NCI-H2227 treated with DMSO at 0.1 percent for 48 hours (cell line): Measurements from ENCODE around the gene FATE1.

Experiments
- DNase-seq: peaks from one replicate; lab custom pipeline; 2025; lab: John Stamatoyannopoulos, UW

The FATE1 gene

DNA sequence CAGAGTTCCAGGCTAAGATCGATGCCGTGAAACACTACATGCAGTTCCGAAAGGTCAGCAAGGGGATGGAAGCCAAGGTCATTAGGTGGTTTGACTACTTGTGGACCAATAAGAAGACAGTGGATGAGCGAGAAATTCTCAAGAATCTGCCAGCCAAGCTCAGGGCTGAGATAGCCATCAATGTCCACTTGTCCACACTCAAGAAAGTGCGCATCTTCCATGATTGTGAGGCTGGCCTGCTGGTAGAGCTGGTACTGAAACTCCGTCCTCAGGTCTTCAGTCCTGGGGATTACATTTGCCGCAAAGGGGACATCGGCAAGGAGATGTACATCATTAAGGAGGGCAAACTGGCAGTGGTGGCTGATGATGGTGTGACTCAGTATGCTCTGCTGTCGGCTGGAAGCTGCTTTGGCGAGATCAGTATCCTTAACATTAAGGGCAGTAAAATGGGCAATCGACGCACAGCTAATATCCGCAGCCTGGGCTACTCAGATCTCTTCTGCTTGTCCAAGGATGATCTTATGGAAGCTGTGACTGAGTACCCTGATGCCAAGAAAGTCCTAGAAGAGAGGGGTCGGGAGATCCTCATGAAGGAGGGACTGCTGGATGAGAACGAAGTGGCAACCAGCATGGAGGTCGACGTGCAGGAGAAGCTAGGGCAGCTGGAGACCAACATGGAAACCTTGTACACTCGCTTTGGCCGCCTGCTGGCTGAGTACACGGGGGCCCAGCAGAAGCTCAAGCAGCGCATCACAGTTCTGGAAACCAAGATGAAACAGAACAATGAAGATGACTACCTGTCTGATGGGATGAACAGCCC is 28.0 kb downstream of the FATE1 start:
- DNase-seq = no peak

DNA sequence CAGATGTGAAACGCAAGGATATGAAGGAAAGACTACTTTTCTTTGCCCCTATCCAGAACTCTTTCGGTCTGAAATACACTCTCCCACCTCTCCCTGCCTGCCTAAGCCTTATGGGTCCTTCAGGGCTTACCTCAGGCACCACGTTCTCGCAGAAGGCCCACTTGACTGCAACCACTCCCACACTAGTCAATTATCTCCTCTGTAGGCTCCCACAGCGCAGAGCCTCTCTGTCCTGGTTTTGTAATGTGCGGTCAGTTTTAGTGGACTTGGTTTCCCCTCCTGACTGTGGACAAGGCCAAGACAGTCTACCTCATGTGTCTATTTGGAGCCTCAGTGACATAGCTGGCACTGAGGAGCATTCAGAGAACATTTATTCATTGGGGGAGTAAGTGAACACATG is 29.8 kb downstream of the FATE1 start:
- DNase-seq = no peak

DNA sequence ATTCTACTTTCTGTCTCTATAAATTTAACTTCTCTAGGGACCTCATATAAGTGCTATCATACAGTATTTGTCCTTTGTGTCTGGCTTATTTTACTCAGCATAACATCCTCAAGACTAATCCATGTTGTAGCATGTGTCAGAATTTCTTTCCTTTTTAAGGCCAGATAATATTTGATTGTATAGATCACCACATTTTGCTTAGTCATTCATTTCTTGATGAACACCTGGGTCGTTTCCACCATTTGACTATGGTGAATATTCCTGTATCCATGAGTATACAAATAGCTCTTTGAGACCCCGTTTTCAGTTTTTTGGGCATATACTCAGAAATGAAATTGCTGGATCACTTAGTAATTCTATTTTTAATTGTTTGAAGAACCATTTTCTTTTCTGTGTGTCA is 30.7 kb downstream of the FATE1 start:
- no peak for DNase-seq

DNA sequence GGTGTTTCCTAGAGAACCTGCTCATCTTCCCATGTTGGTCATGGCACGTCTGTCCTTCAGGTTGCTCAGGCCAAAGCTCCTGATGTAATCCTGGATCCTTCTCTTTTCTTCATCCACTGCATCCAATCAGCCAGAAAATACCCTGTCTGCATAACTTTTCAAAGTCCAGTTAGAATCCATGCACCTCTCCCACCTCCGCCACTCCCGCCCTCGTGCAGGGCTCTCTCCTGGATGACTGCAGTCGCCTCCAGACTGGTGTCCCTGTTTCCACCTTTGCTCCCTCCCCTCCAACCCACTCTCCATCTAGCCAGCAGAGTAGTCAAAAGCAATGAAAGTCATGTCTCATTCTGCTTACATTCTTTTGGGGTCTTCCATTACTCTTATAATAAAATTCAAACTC is 34.7 kb downstream of the FATE1 start:
- DNase-seq = no peak

DNA sequence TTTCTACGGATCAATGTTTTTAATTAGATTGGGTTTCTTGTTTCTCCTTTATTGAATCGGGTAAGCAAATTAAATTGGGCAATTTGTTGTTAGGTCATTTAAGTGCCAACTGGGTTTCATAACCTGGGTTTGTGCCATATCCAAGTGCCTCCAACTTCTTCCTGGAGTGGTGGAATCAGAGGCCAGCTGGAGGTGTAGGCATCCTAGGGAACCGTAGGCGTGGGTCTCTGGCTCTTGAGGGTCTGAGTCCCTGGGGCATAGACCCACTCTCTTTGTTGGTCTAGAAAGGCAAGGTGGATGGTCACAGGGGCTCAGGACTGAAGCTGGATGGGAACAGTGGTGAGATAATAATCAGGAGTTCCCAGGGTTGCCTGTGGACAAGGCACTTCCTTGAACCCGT is 37.0 kb downstream of the FATE1 start:
- DNase-seq = no peak

DNA sequence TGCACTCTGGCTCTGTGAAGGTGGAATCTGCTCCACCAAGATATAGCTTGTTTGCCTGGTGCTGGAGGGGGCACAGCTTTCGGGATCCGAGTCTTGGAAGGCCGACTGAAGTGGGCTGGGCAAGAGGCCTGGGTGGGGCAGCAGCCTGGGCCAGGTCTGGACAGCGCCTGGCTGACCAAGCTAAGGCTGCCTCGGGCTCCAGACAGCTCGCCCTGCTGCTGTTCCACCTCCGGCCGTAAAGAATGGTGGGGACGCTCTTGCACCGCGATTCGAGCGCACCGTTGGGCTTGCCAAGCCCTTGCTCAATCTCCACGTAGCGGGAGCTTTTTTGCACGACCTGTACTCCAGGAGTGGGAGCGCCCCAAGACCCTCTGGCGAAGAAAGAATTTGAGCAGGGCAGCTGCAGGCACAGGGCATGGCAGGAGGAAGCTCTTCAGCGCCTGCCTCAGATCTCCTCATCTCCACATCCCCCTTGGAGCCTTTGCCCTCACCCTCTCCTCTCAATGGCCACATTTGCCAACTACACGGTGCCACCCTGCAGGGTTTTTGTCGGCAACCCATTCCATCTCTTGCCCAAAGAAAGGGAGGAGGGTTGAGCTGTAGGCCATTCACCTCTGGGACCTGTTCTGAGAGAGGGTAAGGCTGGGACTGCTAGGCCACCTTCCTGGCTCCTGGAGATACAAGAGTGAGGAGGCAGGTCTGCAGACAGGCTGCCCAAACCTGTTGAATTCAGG is 37.6 kb downstream of the FATE1 start:
- peak; percentile 7 for DNase-seq

DNA sequence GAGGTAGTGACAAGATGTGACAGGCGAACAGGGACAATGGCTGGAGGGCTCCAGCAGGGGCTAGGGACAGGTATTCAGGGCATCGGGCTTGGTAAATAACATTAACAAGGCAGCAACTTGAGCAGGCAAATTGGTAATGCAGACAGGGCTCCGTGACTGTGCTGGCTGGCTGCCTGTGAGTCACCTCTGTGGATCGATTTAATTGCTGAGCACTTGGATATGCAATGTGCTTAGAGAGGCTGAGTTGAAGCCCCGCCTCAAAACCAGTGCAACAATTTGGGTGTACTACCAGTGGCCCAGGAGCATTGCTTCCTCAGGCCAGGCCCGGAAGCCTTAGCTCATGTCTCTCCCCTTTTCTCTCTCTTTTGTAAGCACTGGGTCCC is 38.2 kb downstream of the FATE1 start:
- DNase-seq = peak; percentile 14

DNA sequence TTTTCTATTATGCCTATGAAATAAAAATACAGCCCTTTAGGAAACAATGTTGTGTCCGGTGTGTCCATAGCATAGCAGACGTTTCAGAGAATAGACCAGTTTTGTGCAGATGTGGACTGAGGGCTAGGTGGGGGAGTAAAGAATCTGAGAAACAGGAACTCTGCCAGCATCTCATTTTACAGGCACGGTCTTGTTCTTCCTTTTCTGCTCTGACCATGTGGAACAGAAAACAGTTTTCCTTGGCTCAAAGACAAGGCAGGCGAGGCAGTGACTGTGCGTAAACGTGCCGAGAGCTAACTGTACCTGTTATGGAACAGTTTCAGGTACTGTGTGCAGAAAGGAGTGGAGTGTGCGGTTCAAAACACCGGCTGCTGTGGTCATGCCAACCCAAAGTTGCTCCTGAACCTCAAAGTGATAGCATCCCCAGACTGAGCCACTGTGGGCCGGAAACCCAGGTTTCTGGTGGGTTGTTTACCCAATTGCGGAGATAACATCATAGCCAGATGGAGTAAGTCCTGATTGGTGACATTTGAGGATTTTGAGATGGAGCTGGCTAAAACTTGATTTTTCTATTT is 38.9 kb downstream of the FATE1 start:
- DNase-seq = no peak

DNA sequence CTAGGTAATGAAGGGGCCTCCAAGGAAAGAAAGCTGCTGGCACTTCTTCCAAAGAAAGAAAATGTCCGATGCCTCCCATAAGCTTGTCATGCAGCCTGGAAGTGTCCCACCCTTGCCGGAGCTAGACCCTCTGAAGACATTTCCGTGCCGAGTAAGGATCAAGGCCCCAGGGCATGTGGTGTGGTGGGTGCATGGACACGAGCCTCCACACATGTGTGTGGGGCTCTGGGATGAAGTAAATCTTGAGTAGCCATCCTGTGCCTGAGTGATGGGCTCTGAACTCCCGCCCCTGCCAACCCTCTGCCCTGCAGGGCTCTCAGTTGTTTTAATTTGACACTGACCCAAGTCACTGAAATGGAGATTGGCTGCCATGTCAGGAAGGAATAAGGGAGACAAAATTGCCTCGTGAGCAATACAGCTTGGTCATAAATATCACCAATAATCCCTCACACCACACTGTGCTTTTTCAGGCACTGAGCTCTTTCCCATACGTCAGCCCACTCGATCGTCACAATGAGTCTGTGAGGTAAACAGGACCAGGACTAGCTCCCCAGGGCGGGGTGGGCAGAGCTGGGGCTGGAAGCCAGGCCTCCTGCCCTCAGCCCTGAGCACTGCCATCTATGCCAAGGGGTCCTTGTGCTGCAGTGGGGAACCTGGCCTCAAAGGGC is 43.3 kb downstream of the FATE1 start:
- DNase-seq = no peak

DNA sequence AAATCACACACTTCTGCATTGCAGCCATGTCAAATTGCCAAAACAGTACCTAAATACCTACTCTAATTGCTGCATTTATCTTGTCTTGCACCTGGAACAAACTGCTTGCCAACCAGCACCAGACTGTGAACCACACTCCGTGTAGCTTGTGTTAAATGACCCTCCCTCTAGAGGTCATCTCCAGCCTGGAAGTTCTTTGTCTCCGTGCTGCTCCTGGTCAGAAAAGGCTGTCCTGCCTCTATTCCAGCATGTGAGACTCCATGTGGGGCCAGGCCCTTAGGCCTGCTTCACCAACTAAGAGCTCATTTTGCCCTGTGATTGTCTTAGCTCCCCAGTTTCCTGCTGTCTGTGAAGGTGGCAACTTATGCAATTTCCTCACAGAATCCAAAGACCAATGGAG is 47.0 kb downstream of the FATE1 start:
- DNase-seq = no peak

DNA sequence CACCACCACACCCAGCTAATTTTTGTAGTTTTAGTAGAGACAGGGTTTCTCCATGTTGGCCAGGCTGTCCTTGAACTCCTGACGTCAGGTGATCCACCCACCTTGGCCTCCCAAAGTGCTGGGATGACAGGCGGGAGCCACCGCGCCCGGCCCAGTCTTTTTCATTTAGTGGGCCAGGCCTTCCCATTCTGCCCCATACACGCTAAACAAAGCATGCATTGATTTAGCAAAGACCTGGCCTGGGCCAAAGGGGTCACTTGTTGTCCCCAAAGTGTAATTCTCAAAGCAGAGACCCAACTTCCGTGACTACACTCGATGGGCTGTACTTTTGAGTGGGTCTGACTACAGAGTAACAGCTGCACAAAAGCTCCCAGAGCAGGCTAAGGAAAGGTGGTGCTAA is 47.9 kb downstream of the FATE1 start:
- no peak for DNase-seq

DNA sequence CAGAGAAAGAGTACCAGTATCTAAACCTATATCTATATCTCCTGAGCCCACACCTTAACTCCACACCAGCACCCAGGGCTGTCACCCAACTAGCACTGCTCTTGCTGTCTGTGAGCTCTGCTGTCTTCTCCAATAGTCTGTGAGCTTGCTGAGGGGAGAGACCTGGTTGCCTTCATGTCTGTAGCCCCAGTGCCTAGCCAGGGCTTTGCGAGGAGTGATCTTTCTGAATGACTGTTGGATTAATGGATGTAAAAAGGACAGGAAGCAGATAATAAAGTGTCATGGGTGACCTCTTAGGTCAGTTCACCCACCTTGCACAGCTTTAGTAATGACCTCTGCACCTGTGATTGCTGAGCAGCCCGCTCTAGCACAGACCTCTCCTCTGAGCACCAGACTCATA is 49.2 kb downstream of the FATE1 start:
- no peak for DNase-seq

DNA sequence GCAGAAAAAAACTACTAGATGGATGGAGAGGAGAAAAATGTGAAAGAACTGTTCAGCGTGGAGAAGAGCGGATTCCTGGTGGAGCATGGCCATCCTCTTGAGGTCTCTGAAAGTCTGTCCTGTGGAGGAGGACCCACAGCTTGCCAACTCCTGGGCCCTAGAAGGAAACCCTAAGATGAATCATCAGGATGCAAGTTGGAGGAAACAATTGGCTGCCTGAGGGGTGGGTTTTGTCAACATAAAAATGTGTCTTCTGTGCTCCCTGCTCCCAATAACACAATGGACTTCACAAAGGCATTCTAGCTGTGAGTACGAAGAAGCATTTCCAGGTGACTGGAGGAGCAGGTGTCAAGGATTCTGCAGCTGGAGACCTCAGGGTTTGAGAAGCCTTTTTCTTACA is 55.9 kb downstream of the FATE1 start:
- no peak for DNase-seq
